Measurements from ENCODE around the gene FOXS1.

FOXS1 gene

DNA sequence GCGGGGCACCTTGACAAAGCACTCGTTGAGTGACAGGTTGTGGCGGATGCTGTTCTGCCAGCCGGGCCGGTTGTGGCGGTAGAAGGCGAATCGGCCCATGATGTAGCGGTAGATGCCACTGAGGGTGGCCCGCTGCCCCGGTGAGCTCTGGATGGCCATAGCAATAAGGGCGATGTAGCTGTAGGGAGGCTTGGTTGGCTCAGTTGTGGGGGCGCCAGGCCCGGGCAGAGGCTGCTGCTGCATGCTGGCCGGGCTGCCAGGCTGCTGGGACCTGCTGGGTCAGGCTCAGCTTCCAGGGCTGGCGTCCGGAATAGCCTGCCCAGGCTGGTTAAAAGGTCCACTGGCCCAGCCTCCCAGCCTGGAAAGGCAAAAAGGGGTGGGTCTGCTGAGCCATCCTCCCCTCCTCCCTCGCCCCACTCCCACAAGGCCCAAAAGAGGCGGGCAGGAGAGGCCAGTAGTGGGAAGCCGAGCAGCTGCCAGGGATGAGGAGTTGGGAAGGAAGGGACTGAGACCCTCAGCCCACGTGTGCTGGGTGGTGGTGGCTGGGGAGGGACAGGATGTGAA is at the start of gene FOXS1:
Gene FOXS1 (minus strand): TSS at position 305 of the 564 bp plus-strand sequence. CDS start 62 bp downstream, at position 243.
- DNase-seq = no peak

DNA sequence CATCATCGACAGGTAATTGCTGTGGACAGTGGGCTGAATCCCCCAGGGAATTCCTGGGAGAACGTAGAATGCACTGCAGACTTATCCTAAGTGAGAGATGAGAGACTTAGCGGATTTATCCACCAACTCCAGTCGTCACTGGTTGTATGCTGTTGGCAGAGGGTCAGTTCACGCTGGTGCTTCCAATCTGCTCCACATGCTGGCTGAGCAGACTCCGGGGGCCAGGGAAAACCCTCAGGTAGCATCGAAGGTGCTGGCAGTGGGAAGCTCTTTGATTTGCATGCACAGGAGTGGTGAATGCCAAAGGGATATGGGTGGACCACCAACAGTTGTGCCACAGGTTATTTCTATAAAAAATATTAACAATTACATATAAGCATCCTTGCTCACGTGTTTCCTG is 45.2 kb upstream of the FOXS1 start:
- no peak for DNase-seq

GRCh38 chr20:31883829-31884228 is 38.4 kb upstream of the FOXS1 start:
- DNase-seq = no peak

DNA sequence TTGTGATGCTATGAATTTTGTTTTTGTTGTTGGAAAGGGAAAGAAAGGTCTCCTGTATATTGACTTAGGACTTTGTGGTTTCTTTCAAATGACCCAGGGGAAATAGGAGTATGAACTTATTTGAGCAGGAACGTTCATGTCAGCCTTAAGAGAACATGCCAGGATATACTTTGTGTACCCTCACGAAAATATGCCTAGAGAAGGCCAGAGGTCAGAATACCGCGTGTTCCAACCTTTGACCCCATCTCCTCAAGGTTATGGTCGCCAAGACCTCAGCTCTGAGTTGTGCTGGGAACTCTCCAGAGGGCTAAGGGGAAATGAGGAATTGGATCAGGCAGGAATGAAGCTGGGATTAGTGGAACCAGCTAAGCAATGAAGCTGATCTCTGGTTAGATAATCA is 36.5 kb upstream of the FOXS1 start:
- no peak for DNase-seq

GRCh38 chr20:31879143-31879987 is 34.0 kb upstream of the FOXS1 start:
- DNase-seq = peak; percentile 72

DNA sequence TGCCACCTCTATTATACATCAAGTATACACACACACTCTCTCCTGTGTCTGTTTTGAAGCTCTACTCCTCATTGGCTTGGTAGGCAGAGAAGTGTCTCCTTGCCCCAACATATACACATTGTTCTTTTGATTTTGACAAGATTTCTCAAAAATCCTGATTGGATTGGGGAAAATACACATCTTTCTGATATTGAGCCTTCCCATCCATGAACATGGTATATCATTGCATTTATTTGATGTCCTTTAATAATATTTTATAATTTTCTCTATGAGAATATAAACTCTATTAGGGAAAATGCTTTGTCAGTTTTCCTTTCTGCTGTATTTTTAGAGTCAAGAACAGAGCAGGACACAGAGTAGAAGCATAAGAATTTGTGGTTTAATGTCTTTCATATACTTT is 32.3 kb upstream of the FOXS1 start:
- no peak for DNase-seq

- DNase-seq = no peak
These were observed 30.3 kb upstream of the FOXS1 start for GRCh38 chr20:31875671-31876070.

DNA sequence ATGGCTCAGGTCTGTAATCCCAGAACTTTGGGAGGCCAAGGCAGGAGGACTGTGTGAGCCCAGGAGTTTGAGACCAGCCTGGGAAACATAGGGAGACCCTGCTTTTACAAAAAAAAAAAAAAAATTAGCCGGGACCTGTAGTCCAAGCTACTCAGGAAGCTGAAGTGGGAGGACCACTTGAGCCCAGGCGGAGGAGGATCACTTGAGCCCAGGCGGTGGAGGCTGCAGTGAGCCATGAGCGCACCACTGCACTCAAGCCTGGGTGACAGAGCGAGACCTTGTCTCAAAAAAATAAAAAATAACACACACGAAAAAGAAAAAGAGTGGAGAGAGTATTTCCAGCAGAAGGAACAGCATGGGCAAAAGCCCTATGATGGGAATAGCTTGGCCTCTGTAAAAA is 27.0 kb upstream of the FOXS1 start:
- DNase-seq = no peak

DNA sequence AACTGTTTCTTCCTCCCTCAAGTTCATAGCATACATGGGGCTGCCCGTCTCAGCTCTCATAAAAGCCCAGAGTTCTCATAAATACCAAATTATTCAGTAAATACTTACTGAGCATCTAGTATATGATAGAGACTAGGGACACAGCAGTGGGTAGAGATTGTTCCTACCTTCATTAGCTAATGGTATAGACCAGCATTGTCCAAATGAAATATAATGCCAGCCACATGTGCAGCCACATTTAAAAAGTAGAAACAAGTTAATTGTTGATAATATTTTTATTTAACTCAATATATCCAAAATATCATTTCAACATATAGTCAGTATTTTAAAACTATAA is 26.2 kb upstream of the FOXS1 start:
- DNase-seq = no peak

DNA sequence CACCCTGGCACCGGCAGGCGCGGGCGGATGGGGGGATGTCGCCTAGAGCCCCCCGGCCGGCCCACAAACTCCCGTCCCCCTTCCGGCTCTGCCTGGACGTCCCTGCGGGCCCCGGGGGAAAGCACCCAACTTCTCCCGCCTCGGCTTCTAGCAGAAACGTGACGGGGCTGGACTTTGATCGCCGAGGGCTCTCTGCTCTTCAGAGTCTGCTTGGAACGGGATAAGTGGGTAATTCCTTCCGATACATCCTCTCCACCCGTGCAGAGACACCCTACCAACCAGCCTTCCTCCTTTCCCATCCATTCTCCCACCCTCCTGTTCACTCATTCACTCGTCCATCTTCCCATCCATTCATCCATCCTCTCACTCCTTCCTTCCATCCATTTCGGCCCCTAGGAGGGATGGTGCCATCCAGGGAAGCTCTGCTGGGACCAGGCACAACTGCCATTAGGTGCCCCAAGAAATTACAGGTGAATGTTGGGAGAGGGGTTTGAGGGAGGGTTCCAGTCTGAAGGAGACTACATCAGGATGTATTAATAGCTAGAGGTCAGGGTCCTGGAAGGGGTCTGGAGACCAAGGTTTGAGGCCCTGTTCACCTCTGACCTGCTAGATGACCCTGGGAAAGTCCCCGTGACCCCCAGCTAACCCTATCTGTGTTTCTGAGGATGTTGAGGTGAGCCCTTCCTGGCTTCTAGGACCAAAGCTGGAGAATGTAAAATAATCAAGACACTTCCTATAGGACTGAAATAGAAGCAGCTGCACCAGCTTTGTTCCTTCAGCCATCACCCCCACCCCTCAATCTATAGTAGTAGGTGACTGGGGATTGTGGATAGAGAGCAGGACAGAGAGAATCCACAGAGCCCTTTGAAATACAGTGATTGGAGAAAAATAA is 25.6 kb upstream of the FOXS1 start:
- DNase-seq = no peak

- DNase-seq = no peak
These were observed 24.7 kb upstream of the FOXS1 start, which contains the start of the genes DUSP15 and TTLL9 for GRCh38 chr20:31869942-31870725. TSS of gene DUSP15 (minus strand) at chr20:31870527. CDS start at chr20:31870337, 190 bp downstream. TSS of gene TTLL9 (plus strand) at chr20:31870634. CDS start at chr20:31871127, 493 bp downstream.

DNA sequence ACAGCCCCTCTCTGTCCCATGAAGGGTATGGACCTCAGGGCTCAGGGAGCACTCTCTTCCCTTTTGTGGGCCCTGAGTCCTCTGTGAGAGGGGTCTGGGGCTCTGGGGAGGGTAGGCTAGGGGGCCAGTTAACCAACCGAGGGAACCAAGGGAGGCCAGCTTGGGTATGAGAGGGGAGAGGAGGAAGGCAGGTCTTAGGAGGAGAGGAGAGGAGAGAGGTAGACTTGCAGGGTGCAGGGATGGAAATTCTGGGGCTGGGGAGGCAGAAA is 24.2 kb upstream of the FOXS1 start:
- DNase-seq = no peak

GRCh38 chr20:31868853-31869672 is 23.7 kb upstream of the FOXS1 start:
- DNase-seq = no peak

- DNase-seq = no peak
These were observed 20.8 kb upstream of the FOXS1 start for GRCh38 chr20:31866221-31866620.

DNA sequence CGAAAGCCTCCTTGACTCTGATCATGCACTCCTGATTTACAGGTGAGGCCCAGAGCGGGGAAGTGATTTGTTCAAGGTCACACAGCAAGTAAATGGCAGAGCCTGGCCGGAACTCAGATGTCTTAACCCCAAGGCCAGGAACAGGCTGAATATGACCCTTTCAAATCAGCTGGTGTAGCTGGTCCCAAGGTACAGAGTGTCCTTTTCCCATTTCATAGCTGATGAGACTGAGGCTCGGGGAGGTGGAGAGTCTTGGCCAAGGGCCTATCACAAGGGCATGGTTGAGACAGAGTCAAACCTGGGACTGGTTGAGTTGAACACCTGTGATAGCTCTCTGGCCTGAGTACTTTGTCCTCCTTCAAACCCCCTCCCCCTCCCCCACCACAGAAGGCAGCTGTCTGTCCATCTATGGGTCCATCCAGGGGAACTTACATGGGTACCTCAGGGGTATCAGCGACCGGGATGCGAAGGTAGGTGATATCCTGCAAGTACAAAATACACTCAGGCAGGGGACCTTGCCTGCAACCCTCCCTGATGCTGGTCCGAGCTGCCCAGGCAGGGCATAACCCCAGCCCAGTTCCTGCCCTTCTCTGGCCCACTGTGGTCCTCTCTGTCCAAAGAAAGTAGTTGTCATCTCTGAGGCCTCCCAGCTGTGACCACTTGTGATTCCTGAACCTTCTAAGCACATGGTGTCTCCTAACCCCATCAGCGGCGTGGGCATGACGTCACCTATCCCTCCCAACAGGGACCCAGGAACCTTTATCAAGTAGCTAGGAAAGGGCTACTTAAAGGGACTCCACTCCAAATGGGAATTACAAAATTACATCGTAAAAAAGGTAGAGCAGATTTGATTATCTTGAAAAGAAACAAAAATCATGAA is 19.4 kb upstream of the FOXS1 start:
- no peak for DNase-seq

GRCh38 chr20:31863296-31864085 is 18.1 kb upstream of the FOXS1 start:
- DNase-seq = no peak

GRCh38 chr20:31862506-31862905 is 17.1 kb upstream of the FOXS1 start:
- no peak for DNase-seq

DNA sequence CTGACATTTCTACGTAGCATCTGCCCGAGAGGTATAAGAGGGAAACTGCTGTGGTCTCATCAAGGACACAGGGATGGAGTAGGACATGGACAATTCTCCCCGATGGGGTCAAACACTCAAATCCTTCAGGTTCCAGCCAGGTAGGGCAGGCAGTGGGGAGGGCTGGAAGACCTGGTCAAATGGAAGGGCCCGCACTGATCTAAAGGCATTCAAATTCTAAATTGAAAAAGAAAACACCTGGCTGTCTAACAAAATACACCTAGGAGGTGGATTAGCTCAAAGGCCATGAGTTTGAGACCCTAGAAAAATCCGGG is 16.7 kb upstream of the FOXS1 start:
- DNase-seq = no peak

- peak; percentile 68 for DNase-seq
These were observed 16.2 kb upstream of the FOXS1 start for GRCh38 chr20:31861385-31862156.

DNA sequence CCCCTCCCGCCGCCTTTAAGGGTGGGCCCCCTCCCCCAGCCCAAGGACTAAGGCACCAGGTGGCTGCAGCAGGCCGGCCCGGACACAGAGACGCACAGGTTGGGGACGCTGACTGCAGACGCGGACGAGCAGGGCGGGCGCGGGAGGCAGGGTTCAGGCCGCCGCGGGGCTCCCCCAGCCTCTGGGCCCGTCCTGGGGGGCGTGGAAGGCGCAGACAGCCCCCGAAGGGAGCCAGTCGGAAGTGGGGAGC is 15.7 kb upstream of the FOXS1 start:
- no peak for DNase-seq

Measured in activated CD8-positive, alpha-beta memory T cell treated with anti-CD3 and anti-CD28 coated beads, Interleukin-2, amount 50 U/mL, for 4 hours (primary cell).